GM19372 (cell line): ENCODE results near the gene TP53TG3F.
"Not testable (repeated sequence)": the region's sequence is repeated elsewhere in the genome, so short reads cannot be mapped to it uniquely, and the experiment has no call there.

ENCODE experiments used
- ATAC-seq: cut with Tn5 transposase; IDR thresholded peaks from one replicate; pipeline ENCODE4 v1.9.1; 2021; ENCODE audit warnings: mild to moderate bottlenecking, low read depth, moderate library complexity; ENCODE audit not compliant: unreplicated experiment

The TP53TG3F gene, protein sequence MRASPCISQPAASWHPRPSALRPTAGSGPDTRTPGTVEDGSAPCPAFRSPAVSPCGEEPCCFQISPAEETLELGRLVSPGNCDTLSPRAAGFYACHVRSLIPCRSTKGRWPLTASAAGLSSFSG

GRCh38 chr16:33459312-33459711 is at the start of gene TP53TG3F:
TSS of gene TP53TG3F (plus strand) at chr16:33459612. CDS start at chr16:33459680, 68 bp downstream.
- ATAC-seq, result not testable (repeated sequence)

DNA sequence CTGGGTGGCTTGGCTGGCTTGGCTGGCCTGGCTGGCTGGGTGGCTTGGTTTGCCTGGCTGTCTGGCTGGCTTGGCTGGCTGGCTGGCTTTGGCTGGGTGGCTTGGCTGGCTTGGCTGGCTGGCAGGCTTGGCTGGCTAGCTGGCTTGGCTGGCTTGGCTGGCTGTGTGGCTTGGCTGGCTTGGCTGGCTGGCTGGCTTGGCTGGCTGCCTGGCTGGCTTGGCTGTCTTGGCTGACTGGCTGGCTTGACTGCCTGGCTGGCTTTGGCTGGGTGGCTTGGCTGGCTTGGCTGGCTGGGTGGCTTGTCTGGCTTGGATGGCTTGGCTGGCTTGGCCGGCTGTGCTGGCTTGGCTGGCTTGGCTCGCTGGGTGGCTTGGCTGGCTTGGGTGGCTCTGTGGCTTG is 32.2 kb downstream of the TP53TG3F start:
- ATAC-seq, result not testable (repeated sequence)

DNA sequence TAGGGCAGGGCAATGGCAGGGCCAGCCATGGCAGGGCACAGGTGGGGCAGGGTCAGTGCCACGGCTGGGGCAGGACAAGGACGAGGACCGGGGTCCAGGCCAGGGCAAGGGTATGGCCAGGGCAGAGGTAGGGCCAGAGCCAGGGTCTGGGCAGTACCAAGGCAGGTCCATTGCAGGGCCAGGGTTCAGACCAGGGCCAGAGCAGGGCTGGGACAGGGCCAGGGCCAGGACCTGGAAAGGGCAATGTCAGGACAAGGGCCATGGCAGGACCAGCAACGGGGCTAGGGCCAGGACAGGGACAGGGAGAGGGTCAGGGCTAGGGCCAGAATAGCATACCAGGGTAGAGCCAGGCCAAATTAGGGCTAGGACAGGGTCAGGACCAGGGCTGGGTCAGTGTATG is 47.8 kb downstream of the TP53TG3F start:
- ATAC-seq, result not testable (repeated sequence)

DNA sequence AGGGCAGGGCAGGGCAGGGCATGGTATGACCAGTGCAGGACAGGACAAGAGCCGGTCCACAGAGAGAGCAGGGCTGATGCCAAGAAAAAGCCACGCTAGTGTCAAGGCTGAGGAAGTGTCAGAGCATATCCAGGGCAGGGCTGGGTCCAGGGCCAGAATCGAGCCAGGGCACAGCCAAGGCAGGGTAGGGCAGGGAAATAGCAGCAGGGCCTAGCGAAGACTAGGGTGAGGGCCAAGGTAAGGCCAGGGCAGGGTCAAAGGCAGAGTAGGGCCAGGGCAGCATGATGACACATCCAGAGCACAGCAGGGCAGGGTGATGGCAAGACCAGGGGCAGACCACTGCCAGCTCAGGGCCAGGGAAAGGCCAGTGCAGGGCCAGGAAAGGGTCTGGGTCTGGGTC is 49.7 kb downstream of the TP53TG3F start:
- not testable (repeated sequence) for ATAC-seq

GRCh38 chr16:33509906-33510305 is 50.5 kb downstream of the TP53TG3F start:
- ATAC-seq, result not testable (repeated sequence)
